Lower leg skin (tissue), 3 donors: ENCODE results near the gene TM4SF5.

Source experiments
- POLR2A ChIP-seq, 2 donors: fragments of 450-650 bp; IDR thresholded peaks; one replicate each; pipeline ENCODE4 v1.6.1; 2016 to 2017; ENCODE audit warnings: antibody characterized with exemption in 2 of 2, mild to moderate bottlenecking in 1 of 2, moderate library complexity in 1 of 2
- TF ChIP-seq, protein P1 (sequence below), 3 donors: fragments of 450-650 bp; IDR thresholded peaks; one replicate each; pipeline ENCODE4 v1.5.1; 2016; ENCODE audit warnings: antibody characterized with exemption in 3 of 3, mild to moderate bottlenecking in 3 of 3, moderate library complexity in 2 of 3

DNA sequence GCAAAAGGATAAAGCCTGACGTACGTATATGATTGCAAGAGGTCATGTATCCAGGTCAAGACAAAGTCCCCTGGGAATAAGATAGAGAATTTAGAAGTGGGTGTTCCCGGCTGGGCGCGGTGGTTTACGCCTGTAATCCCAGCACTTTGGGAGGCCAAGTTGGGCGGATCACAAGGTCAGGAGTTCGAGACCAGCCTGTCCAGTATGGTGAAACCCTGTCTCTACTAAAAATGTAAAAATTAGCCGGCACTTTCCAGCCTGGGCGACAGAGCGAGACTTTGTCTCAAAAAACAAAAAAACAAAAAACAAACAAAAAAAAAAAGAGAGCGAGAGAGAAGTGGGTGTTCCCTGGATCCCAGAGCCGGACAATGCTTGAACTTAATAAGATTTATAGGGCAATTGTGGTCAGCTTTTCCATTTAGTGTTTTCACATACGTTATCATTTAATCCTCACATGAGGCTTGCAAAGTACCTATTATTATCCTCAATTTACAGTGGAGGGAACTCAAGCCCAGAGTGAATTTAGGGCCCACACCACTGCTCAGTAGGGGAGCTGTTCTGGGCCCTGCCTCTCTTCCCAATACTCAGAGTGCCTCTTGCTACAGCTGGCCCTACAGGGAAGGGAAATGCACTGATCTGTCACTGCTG is 16.6 kb downstream of the TM4SF5 start:
- TF ChIP-seq, protein P1, sequence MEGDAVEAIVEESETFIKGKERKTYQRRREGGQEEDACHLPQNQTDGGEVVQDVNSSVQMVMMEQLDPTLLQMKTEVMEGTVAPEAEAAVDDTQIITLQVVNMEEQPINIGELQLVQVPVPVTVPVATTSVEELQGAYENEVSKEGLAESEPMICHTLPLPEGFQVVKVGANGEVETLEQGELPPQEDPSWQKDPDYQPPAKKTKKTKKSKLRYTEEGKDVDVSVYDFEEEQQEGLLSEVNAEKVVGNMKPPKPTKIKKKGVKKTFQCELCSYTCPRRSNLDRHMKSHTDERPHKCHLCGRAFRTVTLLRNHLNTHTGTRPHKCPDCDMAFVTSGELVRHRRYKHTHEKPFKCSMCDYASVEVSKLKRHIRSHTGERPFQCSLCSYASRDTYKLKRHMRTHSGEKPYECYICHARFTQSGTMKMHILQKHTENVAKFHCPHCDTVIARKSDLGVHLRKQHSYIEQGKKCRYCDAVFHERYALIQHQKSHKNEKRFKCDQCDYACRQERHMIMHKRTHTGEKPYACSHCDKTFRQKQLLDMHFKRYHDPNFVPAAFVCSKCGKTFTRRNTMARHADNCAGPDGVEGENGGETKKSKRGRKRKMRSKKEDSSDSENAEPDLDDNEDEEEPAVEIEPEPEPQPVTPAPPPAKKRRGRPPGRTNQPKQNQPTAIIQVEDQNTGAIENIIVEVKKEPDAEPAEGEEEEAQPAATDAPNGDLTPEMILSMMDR (IDR thresholded peaks at IDR 0.05), result no peak
- TF ChIP-seq POLR2A (IDR thresholded peaks at IDR 0.05), result no peak
